GM12874 (cell line): Measurements from ENCODE around the gene ADARB1.

ENCODE experiments used
- TF ChIP-seq, protein P1 (sequence below): IDR thresholded peaks from 2 replicates; pipeline ENCODE4 v1.5.1; 2011; ENCODE audit warnings: low read depth, mild to moderate bottlenecking, control low read depth, low read length, moderate library complexity; ENCODE audit not compliant: insufficient read depth

Gene ADARB1

DNA sequence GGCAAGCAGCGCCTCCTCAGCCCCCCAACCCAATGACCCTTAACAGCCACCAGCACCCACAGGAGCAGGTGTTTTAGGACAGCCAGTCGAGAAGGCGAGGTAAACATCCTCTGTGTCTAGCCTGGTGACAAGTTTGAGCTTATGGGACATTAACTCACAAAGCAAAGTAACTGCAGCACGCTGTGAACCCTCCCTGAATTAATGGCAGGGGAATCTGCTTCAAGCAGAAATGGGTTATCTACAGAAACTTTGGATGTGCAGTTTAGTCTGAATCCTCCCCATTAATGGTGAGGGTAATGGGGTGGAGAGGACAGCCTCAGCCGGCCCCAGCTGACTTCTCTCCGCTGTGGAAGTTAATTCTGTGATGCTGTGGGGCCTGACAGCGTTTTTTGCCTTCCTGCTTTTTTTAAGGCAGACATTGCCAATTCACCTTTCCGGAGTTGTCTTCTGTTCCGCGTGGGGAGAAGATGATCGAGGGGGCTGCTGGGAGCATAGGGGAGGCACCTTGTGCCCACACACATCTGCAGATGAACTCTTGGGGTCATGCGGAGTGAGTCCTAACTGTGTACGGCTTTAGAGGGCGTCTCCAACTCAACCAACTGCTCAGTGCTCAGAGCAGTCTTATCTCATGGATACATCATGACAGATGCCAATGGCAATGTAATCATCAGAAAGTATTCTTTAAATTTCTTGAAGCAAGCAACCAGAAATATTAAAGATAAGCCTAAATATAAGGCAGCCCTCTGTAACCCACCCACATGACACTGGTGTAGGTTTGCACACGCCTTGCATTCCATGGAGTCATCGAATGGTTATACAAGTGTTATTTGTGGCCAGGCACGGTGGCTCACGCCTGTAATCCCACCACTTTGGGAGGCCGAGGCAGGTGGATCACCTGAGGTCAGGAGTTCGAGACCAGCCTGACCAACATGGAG lies 172.3 kb downstream of the ADARB1 start:
- TF ChIP-seq, protein P1, sequence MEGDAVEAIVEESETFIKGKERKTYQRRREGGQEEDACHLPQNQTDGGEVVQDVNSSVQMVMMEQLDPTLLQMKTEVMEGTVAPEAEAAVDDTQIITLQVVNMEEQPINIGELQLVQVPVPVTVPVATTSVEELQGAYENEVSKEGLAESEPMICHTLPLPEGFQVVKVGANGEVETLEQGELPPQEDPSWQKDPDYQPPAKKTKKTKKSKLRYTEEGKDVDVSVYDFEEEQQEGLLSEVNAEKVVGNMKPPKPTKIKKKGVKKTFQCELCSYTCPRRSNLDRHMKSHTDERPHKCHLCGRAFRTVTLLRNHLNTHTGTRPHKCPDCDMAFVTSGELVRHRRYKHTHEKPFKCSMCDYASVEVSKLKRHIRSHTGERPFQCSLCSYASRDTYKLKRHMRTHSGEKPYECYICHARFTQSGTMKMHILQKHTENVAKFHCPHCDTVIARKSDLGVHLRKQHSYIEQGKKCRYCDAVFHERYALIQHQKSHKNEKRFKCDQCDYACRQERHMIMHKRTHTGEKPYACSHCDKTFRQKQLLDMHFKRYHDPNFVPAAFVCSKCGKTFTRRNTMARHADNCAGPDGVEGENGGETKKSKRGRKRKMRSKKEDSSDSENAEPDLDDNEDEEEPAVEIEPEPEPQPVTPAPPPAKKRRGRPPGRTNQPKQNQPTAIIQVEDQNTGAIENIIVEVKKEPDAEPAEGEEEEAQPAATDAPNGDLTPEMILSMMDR, result no peak

DNA sequence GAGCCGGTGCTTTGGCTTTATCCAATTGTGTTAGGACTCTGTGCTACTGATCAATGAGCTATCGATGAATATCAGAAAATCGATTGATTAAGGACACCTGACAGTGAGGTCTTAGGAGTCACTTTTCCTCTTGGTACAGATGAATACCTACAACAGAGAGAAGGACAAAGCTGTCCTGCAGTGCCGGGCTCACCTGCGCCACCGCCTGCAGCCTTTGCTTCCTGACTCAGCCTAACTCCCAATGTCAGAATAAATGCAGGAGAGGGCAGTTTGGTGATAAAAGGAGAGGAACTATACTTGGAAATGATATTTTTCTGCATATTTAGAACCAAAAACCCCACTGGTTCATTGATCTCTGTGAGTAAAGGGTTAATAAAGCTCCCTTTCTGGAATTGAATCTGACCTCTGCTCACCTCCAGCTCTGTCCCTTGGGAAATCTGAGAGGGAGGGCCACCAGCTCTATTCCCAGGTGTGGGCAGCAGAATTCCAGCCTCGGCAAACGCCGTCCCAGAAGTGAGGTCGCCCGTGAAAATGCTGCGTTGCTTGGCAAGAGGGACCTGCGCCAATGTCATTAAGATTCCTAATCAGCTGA lies 174.0 kb downstream of the ADARB1 start:
- TF ChIP-seq, protein P1, result no peak

- TF ChIP-seq, protein P1, result no peak
These were observed 174.6 kb downstream of the ADARB1 start for GRCh38 chr21:45248893-45249381.

GRCh38 chr21:45249626-45250025 lies 175.2 kb downstream of the ADARB1 start:
- TF ChIP-seq, protein P1, result no peak

DNA sequence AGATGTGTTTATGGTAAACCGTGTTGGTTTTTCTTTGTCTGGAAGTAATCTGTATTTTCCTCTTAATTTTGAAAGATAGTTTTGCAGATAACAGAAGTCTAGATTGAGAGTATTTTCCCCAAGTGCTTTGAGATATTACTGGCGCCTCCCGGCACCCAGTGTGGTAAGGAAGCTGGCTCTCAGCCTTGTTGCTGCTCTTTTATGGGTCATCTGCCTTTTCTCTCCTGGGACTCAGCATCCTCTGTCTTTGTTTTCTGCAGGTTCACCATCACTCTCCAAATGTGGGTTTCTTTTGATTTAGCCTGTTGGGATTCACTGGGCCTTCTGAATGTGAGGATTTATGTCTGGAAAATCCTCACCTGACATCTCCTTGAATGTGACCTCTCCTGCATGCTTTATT lies 175.9 kb downstream of the ADARB1 start:
- TF ChIP-seq, protein P1, result no peak

DNA sequence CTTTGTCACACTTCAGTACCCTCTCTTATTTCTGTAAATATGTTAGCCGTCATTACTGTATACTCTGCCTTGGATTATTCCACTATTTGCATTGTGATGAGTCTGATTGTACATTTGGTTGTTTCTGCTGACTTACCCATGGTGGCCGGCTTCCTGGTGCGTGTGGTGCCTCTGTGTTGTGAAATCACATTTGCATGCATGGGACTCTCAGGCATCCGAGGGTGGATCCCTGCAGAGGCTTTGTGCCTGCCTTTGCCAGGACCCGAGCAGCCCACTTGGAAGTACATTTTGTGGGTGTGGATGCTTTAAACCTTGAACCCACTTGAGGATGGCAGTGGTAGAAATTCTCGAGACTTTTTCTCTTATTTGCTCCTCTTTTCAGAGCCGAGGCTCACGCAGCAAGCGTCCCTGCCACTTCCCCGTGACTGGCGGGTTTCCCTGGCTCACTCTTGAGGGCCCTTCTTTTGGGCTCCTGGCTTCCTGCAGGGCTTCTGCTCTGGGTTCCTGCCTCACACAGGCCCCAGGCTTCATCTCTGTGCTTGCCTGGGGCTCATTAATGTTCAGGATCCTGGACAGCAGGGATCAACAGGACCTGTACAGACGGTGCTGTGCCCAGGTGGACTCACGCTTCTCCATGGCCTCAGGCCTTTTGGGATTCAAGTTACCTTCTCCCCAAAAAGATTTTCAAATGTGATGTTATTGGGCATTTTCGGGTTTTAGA lies 176.7 kb downstream of the ADARB1 start:
- TF ChIP-seq, protein P1, result no peak

DNA sequence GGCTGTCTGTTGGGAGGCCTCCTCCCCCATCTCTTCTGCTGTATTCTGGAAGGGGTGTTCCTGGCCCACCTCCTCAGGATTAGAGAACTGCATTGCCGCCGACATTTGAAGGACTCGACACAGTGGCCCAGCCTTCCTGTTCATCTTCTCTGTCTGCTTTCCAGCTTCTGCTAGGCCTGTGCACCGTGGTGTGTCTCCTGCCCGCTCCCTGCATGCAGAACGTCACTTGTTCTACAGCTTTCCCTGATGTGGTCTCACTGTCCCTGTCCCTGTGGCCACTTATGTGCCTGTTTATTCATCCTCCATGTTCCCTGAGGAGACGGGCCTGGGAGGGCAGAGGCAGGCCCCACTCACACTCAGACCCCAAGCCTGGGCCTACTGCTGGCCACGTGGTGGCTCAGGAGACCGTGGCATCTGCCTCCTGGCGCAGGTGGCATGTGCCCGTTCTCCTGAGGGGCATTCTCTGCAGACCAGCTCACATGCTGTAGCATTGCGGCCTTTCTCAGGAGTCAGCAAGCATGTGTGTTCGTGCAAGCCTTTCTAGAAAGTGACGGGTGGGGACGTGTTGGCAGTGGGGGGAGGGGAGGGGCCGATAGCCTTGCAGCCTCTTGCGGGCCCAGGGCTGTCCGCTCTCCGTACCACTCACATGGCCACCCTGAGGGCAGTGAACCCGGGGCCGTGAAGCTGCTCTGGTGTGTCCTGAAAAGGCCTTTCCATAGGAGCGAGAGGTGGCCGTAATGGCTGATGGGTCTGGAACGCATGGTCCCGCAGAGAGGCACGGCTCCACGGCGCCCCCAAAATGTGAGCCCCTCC lies 177.5 kb downstream of the ADARB1 start:
- TF ChIP-seq, protein P1, result no peak
